Measurements from ENCODE around the gene FASTKD2.

Gene FASTKD2

DNA sequence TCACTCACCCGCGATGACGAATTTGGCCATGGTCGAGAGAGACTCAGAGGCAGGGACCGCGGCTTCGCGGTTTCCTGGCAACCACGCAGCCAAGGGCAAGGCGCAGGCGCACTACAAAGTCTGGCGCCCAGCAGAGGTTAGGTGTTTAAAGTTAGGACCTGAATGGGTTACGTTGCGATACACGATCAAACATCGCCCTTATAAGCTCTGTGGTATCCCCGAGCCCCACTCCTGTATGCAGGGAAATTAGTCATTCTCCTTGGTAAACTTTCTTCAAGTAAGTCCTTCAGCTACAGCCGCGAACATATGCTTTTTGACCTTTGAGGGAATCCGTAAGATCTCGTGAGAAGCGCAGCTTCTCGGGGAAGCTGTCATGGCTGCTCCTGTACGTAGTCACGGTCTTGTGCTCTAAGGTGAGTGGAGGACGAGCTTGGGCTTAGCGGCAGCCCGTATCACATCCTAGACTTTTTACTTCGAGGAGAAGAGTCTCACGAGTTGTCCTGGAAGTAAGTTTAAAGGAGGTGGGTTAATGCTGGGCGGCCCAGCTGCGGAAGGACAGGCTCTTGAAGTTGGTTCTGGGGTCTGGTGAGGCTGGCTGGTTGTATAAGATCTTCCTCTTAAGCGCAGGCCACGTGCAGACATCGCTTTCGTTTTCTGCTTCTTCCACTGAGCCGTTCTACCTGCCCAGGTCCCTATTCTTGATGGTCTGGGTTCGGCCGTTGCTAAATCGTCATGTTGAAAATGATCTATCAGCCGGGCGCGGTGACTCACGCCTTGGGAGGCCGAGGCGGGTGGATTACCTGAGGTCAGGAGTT, at the start of gene FASTKD2, which contains the start of gene MDH1B:
Gene FASTKD2 (plus strand): TSS at position 365 of the 815 bp plus-strand sequence. CDS start 1,088 bp downstream, outside the sequence.
Gene MDH1B (minus strand): TSS at position 87 of the 815 bp plus-strand sequence. CDS start 57 bp downstream, at position 30.
- peak; percentile 70 for DNase-seq (ENCODE audit: low read depth, low spot score)

DNA sequence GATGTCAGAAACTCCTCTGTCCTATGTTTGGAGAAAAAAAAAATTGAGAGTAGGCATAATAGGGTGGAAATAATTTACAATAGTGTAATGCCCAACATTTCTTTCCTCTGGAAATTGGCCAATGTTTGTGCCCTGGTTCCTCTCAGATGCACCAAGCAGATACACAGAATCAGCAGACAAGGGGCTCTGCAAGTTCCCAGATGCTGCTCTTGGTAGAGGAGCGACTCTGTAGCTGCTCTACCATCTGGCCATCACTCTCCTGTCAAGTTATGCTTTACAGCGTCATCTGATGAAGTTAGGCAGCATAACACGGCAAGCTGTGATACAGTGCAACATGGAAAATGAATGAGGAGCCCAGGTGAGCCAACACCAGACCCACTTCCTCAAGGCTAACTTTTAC, 48.8 kb upstream of the FASTKD2 start:
- no peak for DNase-seq (ENCODE audit: low read depth, low spot score)

DNA sequence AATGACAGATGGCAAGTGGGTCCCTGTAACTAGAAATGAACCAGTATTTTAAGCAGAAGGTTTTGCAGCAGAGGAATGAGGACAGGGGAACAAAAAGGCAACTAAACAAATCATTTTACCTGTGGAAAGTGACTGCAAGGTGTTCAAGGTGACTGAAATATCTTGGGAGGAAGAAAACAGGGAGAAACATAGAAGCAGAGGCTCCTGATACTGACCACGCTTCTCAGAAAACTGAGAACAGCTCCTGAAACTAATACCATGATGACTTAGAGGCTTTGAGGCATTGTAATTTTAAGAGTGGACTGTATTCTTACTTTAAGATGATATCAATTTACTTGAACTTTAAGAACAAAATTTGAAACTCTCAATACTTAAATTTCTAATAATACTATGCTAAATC, 47.1 kb upstream of the FASTKD2 start, which contains the start of gene DYTN:
Gene DYTN (minus strand): TSS at position 101 of the 400 bp plus-strand sequence. CDS start 117 bp downstream, outside the sequence.
- DNase-seq (ENCODE audit: low read depth, low spot score), result no peak

DNA sequence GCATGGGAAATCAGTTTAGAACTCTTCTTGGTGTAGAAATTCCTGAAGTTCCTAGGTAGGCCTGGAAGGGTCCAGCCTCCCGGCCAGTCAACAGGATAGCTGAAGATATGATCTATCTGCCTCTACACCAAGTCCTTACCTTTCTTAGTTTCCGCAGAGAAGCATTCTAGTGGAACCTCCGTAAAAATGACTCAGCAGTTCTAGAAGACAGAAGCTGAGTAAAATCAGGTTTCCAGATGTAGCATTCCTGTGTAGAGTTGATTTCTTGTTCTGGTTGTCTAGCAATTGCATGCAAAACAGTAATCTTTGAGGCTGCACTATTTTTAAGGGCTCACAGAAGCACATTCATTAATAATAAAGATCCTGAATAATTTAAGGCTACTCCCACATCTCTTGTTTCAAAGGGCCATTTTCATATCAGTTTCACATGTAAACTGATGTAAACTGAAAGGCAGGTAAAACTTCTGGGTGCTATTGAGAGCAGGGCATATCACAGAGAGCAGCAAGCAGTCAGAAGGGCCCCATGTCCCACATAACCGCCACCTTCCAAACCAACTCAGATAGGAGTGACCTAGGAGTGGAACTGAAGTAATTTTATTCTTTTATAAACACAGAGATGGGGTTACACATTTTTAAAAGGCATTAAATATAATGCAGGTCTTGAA, 44.0 kb upstream of the FASTKD2 start:
- DNase-seq (ENCODE audit: low read depth, low spot score), result no peak

DNA sequence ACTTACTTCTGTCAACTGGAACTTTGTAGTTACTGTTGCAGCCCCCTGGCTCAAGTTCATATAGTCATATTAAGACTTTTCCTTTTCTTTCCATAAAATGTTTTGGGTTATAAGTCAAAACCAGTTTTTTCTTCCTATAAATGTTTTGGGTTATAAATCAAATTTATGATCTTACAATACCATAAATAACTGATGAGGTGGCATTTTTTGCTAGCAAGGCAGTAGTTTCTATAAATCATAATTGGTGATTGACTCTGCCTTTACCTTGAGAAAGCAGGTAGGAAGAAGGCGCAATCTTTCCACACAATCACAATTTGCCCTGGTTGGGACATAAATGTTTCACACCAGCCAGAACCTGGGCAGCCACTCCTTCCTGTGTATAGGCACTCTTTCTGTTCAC, 42.1 kb upstream of the FASTKD2 start:
- no peak for DNase-seq (ENCODE audit: low read depth, low spot score)

DNA sequence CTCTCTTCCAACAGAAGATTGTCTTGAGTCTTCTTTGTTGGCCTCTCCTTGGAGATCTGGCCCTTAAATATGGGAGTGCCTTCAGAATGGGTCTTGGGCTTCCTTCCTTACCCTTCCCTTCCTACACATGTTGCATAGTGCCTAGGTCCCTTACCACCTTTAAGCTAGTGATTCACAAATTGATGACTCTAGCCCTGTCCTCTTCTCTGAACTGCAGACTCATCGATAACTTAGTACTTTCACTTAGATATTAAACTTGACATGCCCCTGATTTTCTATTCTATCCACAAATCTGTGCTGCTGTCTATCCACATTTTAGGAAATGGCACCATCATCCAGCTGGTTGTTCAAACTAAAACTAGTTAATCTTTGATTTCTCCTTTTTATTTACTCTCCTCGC, 38.1 kb upstream of the FASTKD2 start:
- no peak for DNase-seq (ENCODE audit: low read depth, low spot score)

DNA sequence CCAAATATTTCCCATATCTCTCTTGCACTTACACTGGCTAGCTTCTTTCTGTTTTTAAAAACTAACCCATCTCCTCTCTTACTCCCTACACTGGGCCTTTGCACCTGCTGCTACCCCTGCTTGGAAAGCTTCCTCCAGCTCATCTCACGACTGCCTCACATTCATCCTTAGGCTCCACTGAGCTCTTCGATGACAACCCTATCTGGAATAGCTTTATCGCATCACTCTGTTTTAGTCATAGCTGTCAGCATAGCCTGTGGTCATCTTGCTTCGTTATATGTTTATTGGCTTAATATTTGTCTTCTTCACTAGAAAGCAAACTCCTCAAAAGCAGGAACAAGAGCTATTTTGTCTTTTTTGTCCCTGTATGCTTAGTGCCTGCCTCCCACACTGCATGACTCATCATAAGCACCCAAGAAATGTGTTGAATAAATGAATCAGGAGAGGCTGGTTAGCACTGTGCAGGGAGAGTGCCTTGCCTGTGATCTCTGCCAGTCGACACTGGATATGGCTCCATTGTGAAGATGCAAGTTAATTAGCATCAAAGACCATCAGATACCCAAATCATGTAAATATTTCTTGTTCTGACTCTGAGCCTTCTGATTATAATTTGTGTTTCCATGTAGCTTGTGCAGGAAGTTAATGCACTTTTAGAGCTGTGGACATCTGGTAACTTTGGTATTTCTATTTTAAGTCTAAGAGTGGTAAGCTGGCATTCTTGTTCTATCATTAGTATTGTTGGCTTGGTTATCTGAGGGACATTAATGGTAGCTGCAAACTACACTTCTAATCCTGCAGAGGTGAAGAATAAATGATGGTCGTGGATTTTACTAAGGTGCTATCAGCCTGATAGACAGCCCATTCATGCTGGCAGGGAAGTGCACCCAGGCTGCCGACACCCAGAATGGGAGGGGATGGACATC, 36.9 kb upstream of the FASTKD2 start:
- DNase-seq (ENCODE audit: low read depth, low spot score), result no peak

DNA sequence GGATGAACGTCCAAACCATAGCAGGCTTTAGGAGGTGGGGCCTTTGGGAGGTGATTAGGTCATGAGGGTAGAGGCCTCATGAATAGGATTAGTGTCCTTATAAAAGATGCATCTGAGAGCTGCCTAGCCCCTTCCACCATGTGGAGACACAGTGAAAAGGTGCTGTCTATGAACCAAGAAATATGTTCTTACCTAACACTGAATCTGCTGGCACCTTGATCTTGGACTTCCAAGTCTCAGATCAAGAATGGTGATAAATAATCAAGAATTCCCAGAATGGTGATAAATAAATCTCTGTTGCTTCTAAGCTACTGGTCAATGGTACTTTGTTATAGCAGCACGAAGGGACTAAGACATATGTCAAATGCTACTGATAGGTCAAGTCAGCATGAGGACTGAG, 32.1 kb upstream of the FASTKD2 start:
- DNase-seq (ENCODE audit: low read depth, low spot score), result no peak

DNA sequence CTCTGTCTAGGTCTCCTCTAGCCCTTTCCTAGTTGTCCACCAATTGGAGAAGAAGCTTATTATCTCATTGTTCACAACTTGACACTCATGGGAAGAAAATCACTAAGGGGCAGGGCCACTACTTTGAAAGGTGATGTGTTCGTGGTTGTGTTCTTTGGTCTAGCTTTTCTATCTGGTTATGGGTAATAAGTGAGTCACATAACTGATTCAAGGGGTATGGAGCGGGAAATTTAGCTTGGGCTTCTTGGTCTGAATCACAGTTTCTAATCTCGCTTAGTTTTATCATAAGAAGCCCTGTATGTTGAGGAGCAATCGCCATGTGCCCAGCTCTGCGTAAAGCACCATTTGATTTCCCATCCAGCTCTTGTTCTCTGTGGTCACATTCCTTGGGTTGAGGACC, 28.5 kb upstream of the FASTKD2 start:
- no peak for DNase-seq (ENCODE audit: low read depth, low spot score)

DNA sequence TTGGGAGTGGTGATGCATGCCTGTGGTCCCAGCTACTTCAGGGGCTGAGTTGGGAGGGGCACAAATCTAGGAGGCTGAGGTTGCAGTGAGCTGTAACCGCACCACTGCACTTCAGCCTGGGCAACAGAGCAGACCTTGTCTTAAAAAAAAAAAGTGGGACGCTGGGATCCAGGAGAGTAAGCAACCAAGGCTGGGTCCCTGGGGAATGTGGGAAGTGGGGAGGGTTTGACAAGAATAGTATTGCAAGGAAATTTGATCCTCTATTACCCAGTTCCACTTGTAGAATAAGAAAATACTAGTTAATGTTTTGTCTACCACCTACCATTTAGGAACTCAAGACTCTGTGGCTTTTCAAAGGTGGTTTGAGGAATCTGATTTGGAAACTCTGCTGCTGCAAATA, 26.1 kb upstream of the FASTKD2 start:
- no peak for DNase-seq (ENCODE audit: low read depth, low spot score)

DNA sequence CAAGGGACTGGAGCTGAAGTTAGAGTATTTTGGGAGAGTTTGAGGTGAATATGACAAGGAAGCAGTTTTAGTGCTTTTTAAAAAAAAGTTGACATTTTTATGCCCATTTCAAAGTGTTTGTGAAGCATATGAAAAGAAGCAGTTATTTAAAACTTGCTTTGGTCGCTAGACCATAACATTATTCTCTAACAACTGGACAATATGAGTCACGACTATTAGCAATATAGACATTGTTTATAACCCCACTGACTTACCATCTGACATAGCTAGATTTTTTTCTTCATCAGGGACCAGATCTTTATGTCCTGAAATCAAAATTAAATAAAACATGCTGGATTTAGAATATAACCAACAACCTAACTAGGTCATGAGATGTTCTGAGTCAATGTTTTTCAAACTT, 24.6 kb upstream of the FASTKD2 start:
- DNase-seq (ENCODE audit: low read depth, low spot score), result no peak

DNA sequence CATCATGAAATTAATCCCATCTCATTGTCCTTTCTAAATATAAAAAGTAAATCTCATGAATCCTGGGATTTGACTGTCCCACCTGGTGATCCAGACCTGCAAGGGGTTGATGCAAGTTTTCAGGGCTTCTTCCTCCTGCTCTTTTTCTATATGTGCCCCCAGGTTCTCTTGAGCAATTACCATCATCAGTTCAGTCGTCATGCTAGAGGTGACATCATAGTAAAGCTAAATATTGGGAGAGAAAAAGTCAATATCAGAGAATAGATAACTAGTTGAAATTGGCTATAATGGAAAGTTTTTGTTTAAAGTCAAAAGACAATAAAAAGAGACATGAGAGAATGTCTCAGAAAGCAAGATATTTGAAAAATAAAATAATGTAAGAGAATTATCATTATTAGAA, 8.6 kb upstream of the FASTKD2 start:
- DNase-seq (ENCODE audit: low read depth, low spot score), result no peak

DNA sequence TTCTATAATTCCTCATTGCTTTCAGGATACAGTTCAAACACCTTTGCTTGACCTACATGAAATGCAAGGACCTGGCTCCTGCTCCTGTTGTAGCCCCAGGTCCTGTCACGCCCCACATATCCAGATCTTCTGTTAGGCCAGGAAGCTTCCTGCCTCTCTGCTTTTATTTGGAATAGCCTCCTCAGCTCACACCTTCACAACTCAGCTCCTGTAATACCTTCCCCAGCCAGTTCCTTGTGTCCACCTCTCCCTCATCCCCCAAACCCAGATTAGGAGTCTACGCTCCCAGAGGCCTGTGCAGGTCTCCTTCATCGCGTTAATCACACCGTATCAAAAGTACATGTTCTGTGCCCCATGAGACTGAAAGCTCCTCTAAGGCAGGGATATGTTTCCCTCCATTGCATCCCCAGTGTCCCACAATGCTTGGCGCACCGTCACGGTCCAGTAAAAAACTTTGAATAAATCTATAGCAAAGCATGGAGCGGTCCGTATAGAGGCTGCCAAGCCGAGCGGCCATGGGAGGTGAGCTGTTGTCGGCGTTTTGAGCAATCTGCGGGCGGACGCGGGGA, 649 bp upstream of the FASTKD2 start:
- DNase-seq (ENCODE audit: low read depth, low spot score), result no peak

DNA sequence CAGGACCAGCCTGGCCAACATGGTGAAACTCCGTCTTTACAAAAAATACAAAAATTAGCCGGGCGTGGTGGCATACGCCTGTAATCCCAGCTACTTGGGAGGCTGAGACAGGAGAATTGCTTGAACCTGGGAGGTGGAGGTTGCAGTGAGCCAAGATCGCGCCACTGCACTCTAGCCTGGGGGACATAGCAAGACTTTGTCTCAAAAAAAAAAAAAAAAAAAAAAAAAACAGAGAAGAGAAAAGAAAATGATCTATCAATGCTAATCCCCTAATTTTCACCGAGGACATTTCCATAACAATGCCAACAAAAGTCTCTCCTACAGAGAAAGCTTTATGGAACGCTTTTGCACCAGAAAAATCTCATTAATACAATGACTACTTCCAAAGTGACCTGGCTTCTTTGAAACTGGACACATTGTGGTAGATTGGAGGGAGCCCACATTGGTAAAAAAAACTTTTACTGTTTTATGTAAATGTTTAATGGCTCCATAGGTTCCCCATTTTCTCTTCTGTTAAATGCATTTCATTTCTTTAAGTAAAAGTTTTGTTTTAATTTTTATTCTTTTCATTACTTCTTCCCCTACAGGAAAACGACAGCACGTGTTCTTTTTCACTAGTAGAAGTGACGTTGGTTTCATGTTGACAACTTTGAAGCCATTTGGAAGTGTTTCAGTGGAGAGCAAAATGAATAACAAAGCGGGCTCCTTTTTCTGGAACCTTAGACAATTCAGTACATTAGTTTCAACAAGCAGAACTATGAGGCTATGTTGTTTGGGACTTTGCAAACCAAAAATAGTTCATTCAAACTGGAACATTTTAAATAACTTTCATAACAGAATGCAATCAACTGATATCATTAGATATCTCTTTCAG, 888 bp downstream of the FASTKD2 start:
- no peak for DNase-seq (ENCODE audit: low read depth, low spot score)

DNA sequence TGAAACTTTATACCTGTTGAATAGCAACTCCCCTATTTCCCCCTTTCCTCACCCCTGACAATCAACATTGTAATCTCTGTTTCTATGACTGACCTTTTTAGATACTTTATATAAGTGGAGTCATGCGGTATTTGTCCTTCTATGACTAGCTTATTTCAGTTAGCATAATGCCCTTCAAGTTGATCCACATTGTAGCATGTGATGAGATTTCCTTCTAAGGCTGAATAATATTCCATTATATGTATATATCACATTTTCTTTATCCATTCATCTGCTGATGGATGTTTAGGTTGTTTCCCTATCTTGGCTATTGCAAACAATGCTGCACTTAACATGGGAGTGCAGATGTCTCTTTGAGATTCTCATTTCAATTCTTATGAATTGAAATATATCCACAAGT, 9.5 kb downstream of the FASTKD2 start:
- DNase-seq (ENCODE audit: low read depth, low spot score), result no peak

DNA sequence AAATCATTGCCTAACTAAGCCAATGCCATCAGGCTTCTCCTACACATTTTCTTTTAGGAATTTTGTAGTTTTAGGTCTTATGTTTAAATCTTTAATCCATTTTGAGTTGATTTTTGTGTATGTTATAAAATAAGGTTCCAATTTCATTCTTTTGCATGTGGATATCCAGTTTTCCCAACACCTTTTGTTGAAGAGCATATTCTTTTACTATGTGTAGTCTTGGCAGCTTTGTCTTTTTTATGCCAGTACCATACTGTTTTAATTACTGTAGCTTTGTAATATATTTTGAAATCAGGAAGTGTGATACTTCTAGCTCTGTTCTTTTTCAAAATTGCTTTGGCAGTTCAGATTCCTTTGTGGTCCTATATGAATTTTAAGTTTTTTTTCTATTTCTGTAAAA, 11.0 kb downstream of the FASTKD2 start:
- DNase-seq (ENCODE audit: low read depth, low spot score), result no peak

DNA sequence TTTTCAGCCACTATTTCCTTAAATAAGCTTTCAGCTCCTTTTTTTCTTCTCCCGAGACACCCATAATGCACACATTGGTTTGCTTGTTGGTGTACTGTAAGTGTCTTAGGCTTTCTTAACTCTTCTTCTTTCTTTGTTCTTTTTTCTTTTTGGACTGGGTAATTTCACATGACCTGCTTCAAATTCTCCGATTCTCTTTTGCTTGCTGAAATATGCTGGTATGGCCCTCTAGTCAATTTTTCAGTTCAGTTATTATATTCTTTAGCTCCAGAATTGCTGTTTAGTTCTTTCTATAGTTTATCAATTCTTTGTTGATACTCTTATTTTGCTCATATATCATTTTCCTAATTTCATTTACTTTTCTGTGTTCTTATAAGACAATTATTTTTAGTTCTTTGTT, 15.3 kb downstream of the FASTKD2 start:
- no peak for DNase-seq (ENCODE audit: low read depth, low spot score)

DNA sequence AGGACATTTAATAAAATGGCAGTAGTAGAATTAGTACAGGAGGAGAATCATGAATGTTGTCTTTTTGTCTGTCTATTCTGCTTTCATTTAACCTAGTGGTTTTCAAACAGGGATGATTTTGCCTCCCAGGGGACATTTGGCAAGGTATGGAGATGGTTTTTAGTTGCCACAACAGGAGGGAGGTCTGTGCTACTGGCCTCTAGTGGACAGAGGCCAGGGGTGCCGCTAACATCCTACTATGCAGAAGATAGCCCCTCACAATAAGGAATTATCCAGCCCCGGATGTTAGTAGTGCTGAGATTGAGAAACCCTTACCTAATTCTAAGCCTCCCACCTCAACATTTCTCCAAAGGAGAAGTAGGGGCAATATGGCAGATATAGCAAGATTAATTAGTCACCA, 18.3 kb downstream of the FASTKD2 start:
- DNase-seq (ENCODE audit: low read depth, low spot score), result no peak

DNA sequence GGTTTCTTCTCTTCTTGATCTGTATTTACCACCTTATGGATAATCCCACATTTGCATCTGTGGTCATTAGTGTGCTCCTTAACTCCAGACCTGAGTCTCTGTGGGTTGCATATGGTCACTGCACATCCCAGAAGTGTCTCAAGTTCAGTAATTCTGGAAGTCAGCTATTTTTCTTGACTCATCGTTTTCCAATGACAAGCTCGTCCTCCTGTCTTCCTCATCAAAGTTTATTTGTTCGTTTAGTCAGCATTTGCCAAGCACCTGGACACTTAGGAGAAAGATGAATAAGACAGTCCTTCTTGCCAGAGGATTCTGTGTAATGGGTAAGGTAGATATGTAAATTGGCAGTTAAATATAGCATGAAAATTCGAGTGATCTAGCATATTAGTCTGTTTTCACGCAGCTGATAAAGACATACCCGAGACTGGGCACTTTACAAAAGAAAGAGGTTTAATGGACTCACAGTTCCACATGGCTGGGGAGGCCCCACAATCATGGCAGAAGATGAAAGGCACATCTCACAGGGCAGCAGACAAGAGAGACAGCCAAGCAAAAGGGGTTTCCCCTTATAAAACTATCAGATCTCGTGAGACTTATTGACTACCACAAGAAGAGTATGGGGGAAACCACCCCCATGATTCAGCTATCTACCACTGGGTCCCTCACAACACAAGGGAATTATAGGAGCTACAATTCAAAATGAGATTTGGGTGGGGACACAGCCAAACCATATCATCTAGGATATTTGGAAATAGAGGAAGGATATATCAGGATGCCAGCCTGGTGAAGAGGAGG, 19.4 kb downstream of the FASTKD2 start:
- DNase-seq (ENCODE audit: low read depth, low spot score), result no peak

Data from iPS DF 19.7 (cell line).